Aorta (tissue), 5 donors: ENCODE measurements around the gene GRIK2. TPM values are rescaled to one million over a fixed set of nuclear protein-coding genes. Genes with fewer than 3 reads are reported as not detected.

Experiments
- ATAC-seq: fragments of 200-7000 bp; cut with Tn5 transposase; one replicate; pipeline ENCODE4 v1.9.1; 2022; ENCODE audit warnings: moderate library complexity; ENCODE audit not compliant: low FRiP score
- DNase-seq, 2 donors: peaks; one replicate each; pipeline ENCODE4 v3.0.0-alpha.2; 2020
- H3K27ac ChIP-seq, 2 donors: one replicate each; pipeline ENCODE4 v1.5.1; 2013; ENCODE audit warnings: low read length in 2 of 2, mild to moderate bottlenecking in 2 of 2, moderate library complexity in 2 of 2, control low read depth in 1 of 2, inconsistent platforms in 1 of 2, low read depth in 1 of 2
- H3K27me3 ChIP-seq, 2 donors: one replicate each; pipeline ENCODE4 v1.6.1; 2013; ENCODE audit warnings: control low read depth in 1 of 2, low read length in 1 of 2, mild to moderate bottlenecking in 1 of 2, moderate library complexity in 1 of 2; ENCODE audit not compliant: insufficient read depth in 2 of 2, control insufficient read depth in 1 of 2
- H3K36me3 ChIP-seq, 2 donors: one replicate each; pipeline ENCODE4 v1.6.1; 2013; ENCODE audit warnings: control low read depth in 1 of 2, low read length in 1 of 2, mild to moderate bottlenecking in 1 of 2; ENCODE audit not compliant: insufficient read depth in 2 of 2, control insufficient read depth in 1 of 2
- H3K4me1 ChIP-seq, 2 donors: one replicate each; pipeline ENCODE4 v1.6.1; 2013; ENCODE audit warnings: low read length in 2 of 2, control low read depth in 1 of 2, mild to moderate bottlenecking in 1 of 2, moderate library complexity in 1 of 2; ENCODE audit not compliant: insufficient read depth in 2 of 2, control insufficient read depth in 1 of 2
- H3K4me3 ChIP-seq, 2 donors: one replicate each; pipeline ENCODE4 v1.5.1; 2013; ENCODE audit warnings: low read length in 2 of 2, control low read depth in 1 of 2, mild to moderate bottlenecking in 1 of 2
- H3K9me3 ChIP-seq: one replicate; pipeline ENCODE4 v1.6.1; 2013; ENCODE audit warnings: mild to moderate bottlenecking, low read length; ENCODE audit not compliant: control insufficient read depth
- WGBS, 2 donors: extraction: QIAGEN DNeasy Blood & Tissue Kit; methylation state at CpG; one replicate each; pipeline ENCODE4 v1.1.7; 2013; 5-methylcytosine and 5-hydroxymethylcytosine counted together
- intact Hi-C, 2 donors: fragments of 100-400 bp; cut with DNase I; formaldehyde crosslinking; loops; one replicate each; pipeline versions ENCODE4 v1.14.2 to v1.15.0; 2022
- polyA plus RNA-seq, 2 donors: library from polyadenylated mRNA; stranded (reverse); fragments of 200-250 nt; gene quantifications; one replicate each; pipeline ENCODE4 v1.2.3, GENCODE V29; 2013
- total RNA-seq, 2 donors: library from RNA; stranded (reverse); fragmentation: NEBNext Ultra II Directional; extraction: Animal tissue kit (Norgen Biotek cat#: 25700); gene quantifications; one replicate each; pipeline ENCODE4 v1.2.1, GENCODE V29; 2021
- donor health status: healthy with polysubstance abuse.
- donor health status: Bipolar disorder and iron deficiency.
- donor health status: DM: no; HTN: no; CAD: no.
- donor health status: DM: no; HTN: no; CAD: no.
- donor health status: DM: yes; HTN: yes; CAD: no.

GRIK2 gene
- total and polyA plus RNA-seq, 4 donors, result 0.82 to 3.0 (median 2.3) TPM; not detected in 1

DNA sequence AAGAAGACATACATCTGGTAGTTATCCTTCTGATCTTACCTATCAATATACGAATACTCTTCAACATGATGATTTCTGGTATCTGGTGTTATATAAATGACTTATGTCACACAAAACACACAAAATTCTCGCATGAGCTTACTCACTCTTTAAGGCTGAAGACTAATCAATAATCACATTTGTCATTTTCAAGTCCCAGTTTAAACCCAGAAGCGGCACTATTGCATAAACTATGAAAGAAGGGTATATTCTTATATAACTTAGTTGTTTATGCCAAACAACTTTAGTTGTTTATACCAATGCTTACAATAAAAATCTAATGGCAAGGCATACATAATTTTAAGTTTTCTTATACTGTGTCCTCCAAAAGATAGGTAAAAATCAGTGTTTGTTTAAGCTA, 293.1 kb downstream of the GRIK2 start:
- H3K4me1 ChIP-seq, result no peaks in the 10 kb centered on the region
- no peaks in the 10 kb centered on the region for H3K27me3 ChIP-seq
- intact Hi-C loops, result no loop called here
- 93 to 98% methylated on average over 3 of the region's 3 CpGs for WGBS, 2 donors
- ATAC-seq (no peak), DNase-seq (no peak)
- H3K9me3 ChIP-seq, result no peaks in the 10 kb centered on the region
- H3K27ac ChIP-seq, result no peak overlapping the region
- no peak overlapping the region for H3K4me3 ChIP-seq
- H3K36me3 ChIP-seq, result no peaks in the 10 kb centered on the region

DNA sequence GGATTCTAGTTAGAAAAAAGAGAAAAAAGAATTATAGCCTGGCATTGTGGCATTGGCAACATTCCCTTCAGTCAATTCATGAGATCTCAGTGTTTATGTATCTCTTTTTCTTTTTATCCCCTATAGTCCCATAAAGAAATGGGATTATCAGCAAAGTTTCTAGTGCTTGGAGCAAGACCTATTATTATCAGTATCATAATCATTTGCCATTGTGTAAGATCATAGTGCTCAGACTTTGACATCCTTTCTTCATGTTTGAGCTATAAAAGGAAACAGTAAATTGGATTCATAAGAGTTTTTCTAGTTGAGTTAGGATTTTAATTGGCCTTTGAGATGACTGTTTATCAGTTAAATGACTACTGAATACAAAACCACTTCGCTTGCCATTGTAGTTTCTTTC, 295.6 kb downstream of the GRIK2 start:
- no peaks in the 10 kb centered on the region for H3K4me1 ChIP-seq
- no peaks in the 10 kb centered on the region for H3K36me3 ChIP-seq
- intact Hi-C loops, result no loop called here
- ATAC-seq, result no peak
- H3K4me3 ChIP-seq, result no peak overlapping the region
- DNase-seq, result no peak
- H3K27ac ChIP-seq, result no peak overlapping the region
- no peaks in the 10 kb centered on the region for H3K9me3 ChIP-seq
- WGBS, 2 donors, result 91 to 95% methylated on average over 1 of the region's 1 CpG
- H3K27me3 ChIP-seq, result no peaks in the 10 kb centered on the region

DNA sequence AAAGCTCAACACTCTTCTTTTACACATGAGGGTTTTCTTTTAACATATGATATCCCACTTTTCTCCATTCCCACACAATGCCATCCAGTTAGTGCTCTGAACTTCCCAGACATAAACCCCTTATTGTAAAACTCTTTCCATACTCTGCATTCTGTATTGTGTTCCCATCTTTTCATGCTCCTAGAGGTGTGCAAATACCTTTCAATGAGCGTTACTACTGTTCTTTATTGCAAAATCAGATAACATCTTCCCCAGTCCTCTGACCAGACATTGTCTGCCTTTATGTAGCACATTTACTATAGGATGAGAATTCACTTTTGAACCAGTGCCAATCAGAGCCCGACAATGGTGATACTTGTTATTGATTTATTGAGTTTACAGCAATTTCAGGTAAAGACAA, 296.2 kb downstream of the GRIK2 start:
- Histone ChIP-seq H3K36me3 (no peaks in the 10 kb centered on the region), H3K4me3 (no peak overlapping the region), H3K27ac (no peak overlapping the region), H3K27me3 (no peaks in the 10 kb centered on the region), H3K9me3 (no peaks in the 10 kb centered on the region), H3K4me1 (no peaks in the 10 kb centered on the region)
- ATAC-seq (no peak), DNase-seq (no peak)
- intact Hi-C loops, result no loop called here
- WGBS, 2 donors, result 93 to 97% methylated on average over 2 of the region's 2 CpGs

DNA sequence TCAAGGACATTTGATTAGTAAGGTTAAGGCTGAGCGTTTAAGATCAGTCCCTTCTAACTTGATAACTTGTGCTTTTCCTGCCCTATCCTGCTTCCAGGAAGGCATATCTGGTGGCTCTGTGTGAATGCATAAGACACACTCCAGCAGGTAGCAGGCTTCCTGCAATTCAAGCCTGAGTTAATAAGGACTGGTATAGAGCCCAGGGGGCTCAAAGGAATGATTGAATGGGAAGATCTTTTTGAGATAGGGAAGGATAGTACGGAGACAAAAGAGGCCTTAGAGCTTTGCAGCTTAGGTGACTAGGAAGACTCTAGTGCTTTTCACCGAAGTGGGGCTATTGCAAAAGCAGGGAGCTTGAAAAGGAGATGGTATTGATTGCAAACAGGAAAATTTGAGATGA, 307.1 kb downstream of the GRIK2 start:
- intact Hi-C loops, result no loop called here
- Histone ChIP-seq H3K27ac (no peak overlapping the region), H3K27me3 (no peaks in the 10 kb centered on the region), H3K9me3 (no peaks in the 10 kb centered on the region), H3K4me3 (no peak overlapping the region), H3K36me3 (no peaks in the 10 kb centered on the region), H3K4me1 (no peaks in the 10 kb centered on the region)
- DNase-seq (no peak), ATAC-seq (no peak)
- WGBS, 2 donors, result 72 to 82% methylated on average over 3 of the region's 3 CpGs

DNA sequence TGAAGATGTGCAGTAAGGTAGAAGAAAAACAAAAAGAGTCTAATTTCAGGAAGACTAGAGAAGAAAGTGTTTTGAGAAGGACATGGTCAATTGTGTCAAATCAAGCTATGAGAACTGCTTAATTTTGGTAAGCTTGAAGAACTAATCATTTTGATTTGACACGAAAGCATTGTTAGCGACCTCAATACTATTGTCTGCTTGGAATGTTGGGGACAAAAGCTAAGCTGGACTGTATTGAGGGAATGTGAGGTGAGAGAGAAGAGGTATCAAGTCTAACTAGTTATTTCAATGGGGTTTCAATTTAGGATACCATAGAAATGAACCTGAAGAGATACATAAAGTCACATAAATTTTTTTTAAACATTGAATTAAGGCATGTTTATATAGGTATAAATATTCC, 309.8 kb downstream of the GRIK2 start:
- Histone ChIP-seq H3K36me3 (no peaks in the 10 kb centered on the region), H3K27ac (no peak overlapping the region), H3K4me3 (no peak overlapping the region), H3K9me3 (no peaks in the 10 kb centered on the region), H3K4me1 (no peaks in the 10 kb centered on the region), H3K27me3 (no peaks in the 10 kb centered on the region)
- DNase-seq (no peak), ATAC-seq (no peak)
- WGBS, 2 donors, result 95 to 98% methylated on average over 2 of the region's 2 CpGs
- intact Hi-C loops, result no loop called here

DNA sequence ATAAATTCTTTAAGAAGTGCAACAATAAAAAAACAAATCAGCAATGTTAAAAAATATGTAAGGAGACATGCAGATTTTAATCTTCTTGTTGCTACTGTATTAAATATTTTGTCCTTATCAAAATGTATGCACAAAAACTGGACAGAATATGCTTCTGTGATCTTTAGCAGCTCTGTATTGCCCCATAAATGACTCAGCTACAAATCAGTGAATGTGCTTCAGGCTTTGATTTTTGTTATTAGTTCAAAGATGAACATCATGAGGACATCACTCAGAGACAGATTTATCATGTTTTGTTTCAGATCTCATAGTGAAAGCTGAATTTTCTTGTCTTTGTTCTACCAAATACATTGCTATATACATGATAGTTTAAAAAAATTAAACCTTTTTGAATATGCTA, 312.4 kb downstream of the GRIK2 start:
- H3K36me3 ChIP-seq, result no peaks in the 10 kb centered on the region
- no peak for ATAC-seq

DNA sequence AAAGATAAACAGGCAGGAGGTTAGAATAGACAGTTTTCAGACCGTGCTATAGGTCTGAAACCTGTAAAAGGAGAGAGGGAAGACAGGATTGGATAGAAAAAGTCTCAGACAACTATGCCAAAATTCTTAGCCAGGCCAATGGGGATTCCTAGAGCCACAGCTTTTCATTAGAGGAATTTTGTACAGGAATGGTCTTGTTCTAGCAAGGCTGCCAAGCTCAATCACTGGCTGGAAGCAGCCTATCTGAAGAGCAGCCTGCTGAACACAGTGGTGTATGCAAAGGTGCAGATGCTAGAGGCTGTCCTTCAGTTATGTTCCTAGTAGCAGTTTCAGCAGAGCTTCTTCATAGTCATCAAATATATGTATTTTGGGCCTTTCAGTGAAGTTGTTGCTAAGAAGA, 313.1 kb downstream of the GRIK2 start:
- Histone ChIP-seq H3K36me3 (no peaks in the 10 kb centered on the region), H3K4me3 (no peak overlapping the region), H3K9me3 (no peaks in the 10 kb centered on the region), H3K27me3 (no peaks in the 10 kb centered on the region), H3K4me1 (no peaks in the 10 kb centered on the region), H3K27ac (no peak overlapping the region)
- WGBS, 2 donors, result 73 to 79% methylated on average over 1 of the region's 1 CpG
- intact Hi-C loops, result no loop called here
- ATAC-seq (no peak), DNase-seq (no peak)

More for the DNA sequence above, 312.4 kb downstream of the GRIK2 start:
- DNase-seq, result no peak
- Histone ChIP-seq H3K4me1 (no peaks in the 10 kb centered on the region), H3K4me3 (no peak overlapping the region), H3K27me3 (no peaks in the 10 kb centered on the region), H3K9me3 (no peaks in the 10 kb centered on the region), H3K27ac (no peak overlapping the region)
- intact Hi-C loops, result no loop called here

DNA sequence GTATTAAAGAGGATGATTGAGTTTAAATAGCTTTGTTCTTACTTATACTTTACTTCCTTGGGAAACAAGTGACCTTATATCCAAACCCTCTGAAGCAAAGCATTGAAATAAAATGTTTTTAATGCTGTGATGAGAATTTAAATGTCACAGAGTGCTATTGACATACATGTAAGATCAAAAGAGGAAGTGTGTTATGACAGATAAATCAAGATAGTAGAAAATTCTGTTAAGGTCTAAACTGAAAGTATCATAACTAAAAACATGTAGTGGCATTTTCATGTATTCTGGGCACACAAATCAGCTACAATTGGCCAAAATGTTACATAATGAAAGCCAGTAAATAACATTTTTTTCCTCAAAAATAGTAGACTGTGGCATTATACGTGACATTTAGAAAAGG, 318.0 kb downstream of the GRIK2 start:
- no peaks in the 10 kb centered on the region for H3K27me3 ChIP-seq
- DNase-seq (no peak), ATAC-seq (no peak)
- H3K27ac ChIP-seq, result no peak overlapping the region
- WGBS, 2 donors, result 68% methylated on average over 1 of the region's 1 CpG
- no peak overlapping the region for H3K4me3 ChIP-seq
- no peaks in the 10 kb centered on the region for H3K4me1 ChIP-seq
- no peaks in the 10 kb centered on the region for H3K9me3 ChIP-seq
- intact Hi-C loops, result no loop called here
- no peaks in the 10 kb centered on the region for H3K36me3 ChIP-seq

DNA sequence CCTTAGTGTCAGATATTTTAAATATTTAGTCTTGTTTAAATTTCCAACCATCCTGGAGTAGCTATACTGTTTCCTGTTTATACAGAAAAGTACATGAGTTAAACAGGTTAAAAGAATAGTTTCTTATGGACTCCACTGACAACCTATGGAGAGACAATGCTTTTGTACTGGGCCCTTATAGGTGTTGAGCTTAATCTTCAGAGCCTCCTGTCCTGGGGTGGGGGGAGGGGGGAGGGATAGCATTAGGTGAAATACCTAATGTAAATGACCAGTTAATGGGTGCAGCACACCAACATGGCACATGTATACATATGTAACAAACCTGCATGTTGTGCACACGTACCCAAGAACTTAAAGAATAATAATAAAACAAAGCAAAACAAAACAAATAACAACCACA, 322.9 kb downstream of the GRIK2 start:
- Histone ChIP-seq H3K27me3 (no peaks in the 10 kb centered on the region), H3K4me1 (no peaks in the 10 kb centered on the region), H3K27ac (no peak overlapping the region), H3K4me3 (no peak overlapping the region), H3K36me3 (no peaks in the 10 kb centered on the region), H3K9me3 (no peaks in the 10 kb centered on the region)
- 95 to 100% methylated on average over 1 of the region's 1 CpG for WGBS, 2 donors
- intact Hi-C loops, result no loop called here
- DNase-seq (no peak), ATAC-seq (no peak)
